ENCODE data around the gene CNN3.

Gene CNN3

DNA sequence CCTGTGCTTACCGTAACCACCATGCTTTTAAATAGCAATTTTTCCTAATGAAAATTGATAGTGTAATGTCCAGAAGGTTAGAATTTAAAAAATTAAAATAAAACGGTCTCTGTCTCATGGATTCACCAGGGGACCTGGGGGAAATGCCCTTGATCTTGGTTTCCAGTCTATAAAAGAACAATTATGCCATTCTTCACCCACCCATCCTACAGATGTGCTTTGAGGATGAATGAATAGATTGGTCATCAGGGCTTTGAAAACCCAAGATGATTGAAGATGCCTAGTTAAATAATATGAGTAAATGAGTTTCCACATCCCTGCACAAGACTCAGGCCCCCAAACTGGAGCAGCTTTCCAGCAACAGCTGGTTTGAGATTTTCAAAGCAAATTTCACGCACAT lies 38.7 kb downstream of the CNN3 start:
- no peak for DNase-seq (ENCODE audit: low read depth in 2 of 2, low spot score in 1 of 2)

DNA sequence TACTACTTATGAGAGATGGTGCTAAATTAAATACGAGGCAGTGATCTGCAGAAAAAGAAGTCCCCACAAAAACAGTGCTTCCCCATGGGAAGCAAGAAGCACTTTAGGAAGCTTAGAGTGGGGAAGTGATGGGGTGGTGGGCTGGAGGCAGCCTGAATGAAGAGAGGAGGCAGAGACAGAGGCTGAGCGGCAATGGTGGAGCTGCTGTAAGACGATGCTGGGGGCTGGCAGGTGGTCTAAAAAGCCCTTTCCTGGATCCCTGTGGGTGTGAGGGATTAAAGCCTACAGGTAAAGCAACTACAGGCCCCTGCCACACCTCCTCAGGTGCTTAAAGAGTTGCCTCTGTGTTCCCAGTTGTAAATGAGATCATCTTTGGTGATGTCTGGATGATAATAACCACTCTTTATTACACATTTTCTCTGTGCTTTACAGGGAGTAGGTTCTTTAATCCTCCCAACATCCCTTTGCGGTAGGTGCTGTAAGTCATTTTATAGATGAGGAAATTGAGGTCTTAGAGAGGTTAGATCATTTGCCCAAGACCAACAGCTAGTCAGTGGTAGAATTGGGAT lies 39.2 kb downstream of the CNN3 start:
- DNase-seq (ENCODE audit: low read depth in 2 of 2, low spot score in 1 of 2) = no peak

DNA sequence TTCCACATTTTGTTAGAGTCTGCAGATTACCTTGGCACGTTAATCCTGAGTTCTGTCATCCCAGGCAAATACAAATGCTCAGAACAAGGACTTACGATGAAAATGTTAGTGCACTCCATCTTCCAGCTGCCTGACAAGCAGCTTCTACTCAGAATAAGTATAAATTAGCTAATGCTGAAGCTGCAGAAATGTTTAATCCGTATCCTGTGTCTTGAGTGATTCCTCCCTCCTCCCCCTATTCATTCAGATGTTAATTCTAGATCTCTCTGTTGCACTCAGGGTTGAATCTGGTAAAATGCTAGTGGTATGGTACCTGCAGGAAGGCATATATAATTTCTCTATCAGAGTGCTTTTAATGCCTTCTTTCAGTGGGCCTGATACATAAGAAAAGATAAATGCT lies 39.8 kb downstream of the CNN3 start:
- no peak for DNase-seq (ENCODE audit: low read depth in 2 of 2, low spot score in 1 of 2)

DNA sequence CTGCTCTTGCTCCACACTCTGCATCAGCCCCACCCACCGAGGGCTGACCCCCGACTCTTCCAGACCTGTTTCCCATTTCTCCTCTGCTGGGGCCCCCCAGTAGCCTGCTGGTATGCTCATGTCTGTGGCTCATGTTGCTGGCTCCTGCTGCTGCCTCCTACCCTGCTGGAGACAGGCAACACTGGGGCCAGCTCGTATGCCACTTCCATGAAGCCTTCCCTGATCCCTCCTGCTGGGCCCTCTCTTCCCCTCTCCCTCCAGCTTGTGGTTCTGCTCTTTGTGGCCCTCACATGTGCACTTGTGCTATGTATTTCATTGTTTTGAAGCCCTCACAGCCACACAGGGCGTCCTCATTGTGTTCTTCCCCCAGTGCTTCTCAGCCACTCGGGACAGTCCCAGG lies 40.5 kb downstream of the CNN3 start:
- no peak for DNase-seq (ENCODE audit: low read depth in 2 of 2, low spot score in 1 of 2)

DNA sequence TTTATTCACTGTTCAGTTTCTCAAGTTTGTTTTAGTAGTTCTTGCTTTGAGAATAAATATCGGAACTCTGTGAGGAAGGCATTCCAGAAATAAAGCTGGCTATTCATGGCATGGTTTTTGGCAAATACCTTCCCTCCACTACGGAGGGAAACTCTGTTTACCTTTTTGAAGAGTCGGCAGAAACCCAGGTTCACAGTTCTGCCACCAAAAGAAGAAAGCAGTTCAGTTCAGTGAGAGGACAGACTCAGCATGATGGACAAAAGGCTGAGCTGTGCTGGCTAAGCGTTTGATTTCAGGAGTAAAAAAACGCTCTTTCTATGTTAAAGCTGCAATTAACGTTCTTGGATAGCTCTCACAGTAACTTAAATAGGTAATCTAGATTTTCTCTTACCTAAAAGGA lies 42.4 kb downstream of the CNN3 start:
- DNase-seq (ENCODE audit: low read depth in 2 of 2, low spot score in 1 of 2) = no peak

DNA sequence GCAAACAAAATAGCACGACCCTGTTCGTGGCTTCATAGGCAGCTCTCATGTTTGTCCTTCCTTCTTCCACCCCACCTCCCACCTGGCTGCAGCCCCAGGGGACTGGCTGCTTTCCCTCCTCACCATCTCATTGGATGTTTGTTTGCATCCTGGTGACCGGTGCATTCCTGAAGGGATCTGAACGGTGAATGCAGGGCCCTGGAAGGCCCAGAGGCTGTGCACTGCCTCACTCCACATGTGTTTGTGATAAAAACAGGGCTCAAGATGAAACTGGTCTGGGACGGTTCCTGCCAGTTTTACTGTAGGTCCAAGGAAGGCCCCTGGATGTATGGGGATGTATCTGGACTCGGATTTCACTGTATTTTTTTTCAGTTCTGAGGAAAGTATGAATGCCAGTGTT lies 42.8 kb downstream of the CNN3 start:
- no peak for DNase-seq (ENCODE audit: low read depth in 2 of 2, low spot score in 1 of 2)

DNA sequence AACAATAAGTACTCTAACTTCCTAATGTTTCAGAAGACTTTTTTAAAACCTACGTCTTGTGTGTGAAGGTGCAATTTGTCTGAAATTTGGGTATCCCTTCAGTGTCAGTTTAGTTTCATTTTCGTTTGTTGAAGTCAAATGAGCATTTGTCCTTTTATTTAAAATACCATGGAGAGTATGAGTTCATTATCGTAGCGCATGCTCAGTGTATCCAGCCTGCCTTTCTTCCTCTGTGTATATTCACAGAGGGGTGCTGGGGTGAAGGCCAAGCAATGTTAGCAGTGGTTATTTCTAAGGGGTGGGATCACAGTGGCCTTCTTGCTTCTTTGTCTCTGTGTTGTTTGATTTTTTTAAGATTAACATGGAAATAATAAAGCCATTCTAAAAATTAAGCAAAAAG lies 43.2 kb downstream of the CNN3 start:
- no peak for DNase-seq (ENCODE audit: low read depth in 2 of 2, low spot score in 1 of 2)

DNA sequence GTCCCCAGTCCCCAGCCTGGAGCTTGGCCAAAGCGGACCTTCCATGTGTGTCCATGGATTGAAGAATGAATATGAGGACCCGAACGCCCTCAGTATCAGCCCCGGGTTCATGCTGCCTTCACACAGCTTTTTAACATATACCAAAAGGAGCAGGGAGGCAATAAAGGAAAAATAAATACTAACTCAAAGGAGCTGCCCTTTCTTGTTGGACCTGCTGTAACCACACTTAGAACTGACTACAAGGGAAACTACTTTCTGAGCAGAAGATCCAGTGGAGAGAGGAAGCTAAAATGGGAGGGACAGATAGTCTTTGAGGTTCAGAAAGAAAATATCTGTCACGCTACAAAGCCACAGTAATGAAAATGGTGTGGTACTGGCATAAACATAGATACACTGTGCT lies 48.6 kb downstream of the CNN3 start:
- no peak for DNase-seq (ENCODE audit: low read depth in 2 of 2, low spot score in 1 of 2)

DNA sequence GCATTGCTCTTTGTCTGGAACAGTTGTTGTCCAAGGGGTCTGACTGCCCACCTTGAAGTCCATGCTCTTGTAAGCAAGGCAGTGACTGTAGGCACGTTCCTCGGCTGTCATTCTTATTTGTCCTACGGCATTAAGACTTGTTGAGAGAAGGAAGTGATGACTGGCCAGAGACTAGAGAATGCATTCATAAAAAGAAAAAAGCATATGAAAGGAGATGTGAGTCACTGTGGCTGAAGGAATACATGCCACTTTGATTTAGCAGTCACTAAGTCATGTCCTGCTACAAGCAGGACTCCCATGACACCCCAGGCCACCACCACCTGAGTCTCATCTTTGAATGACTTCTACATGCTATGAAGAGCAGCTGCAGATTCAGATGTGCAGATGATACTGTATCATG lies 50.5 kb downstream of the CNN3 start:
- DNase-seq (ENCODE audit: low read depth in 2 of 2, low spot score in 1 of 2) = no peak

DNA sequence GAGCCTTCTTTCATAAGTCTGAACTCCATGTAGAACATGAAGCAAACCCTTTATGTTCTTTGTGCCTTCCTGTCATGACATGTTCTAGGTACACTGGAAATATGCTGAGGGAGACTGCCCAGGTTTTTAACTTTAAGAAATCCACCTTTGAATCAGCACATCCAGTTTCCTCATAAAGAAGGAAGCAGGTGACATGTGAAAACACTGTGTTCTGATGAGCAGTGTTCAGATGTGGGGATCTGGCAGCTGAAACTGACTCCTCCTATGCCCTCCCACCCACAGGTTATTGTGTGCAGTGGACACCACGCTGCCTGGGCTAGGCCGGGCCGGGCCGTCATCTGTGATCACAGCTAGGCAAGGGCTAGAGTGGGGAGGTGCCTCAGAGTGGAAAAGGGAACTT lies 51.1 kb downstream of the CNN3 start:
- DNase-seq (ENCODE audit: low read depth in 2 of 2, low spot score in 1 of 2) = no peak

DNA sequence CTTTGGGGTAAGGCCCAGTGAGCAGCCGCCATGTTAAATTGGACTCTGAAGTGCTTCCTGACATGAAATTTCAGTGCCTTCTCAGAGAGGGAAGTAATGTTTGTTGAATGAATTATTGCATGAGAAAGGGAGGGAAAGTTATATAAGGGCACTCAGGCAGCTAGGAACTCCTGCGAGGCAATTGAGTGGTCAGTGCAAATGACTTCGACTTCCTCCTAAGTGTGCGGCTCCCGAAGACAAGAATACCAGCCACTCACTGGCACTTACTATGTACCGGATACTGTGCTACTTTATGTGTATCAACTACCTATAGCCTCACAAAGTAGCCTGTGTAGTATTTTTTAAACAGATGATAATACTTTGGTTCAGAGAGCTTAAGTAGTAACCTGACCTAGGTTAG lies 52.5 kb downstream of the CNN3 start:
- no peak for DNase-seq (ENCODE audit: low read depth in 2 of 2, low spot score in 1 of 2)

DNA sequence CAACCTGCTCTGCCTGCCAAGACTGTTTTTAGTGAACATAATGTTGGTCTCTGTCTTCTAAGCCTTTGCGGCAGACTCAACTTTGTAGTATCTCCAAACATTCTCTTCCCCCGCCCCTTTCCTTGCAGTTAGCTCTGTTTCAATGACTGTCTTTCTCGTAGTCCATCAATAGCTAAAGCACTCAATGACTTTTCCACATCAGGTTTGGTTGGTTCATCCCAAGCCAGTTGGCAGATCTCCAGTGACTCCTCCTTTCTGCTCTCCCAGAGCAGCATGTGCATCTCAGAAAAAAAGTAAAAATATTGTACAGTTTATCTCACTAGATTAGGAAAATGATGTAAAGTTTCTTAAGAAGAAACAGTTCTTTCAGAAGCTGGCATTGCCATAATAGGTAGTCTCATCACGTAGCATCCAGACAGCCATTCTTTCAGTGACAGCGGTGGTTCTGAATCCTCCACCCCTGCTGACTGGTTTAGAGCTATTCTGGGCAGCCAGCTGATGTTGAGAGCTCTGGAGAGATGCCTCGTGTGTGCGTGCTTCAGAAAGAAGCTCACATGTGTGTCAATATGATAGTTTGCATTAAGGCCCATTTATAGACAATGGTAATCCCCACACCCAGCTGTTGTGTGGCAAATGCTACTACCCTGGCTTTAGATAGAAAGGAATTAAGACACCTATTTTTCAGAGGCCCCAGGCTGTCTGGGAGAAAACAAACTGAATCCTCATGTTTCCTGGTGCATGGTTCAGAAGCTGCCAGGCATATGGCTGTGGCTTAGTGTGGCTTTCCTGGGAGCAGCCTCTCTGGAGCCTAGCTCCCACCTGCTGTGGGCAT lies 53.2 kb downstream of the CNN3 start:
- no peak for DNase-seq (ENCODE audit: low read depth in 2 of 2, low spot score in 1 of 2)

DNA sequence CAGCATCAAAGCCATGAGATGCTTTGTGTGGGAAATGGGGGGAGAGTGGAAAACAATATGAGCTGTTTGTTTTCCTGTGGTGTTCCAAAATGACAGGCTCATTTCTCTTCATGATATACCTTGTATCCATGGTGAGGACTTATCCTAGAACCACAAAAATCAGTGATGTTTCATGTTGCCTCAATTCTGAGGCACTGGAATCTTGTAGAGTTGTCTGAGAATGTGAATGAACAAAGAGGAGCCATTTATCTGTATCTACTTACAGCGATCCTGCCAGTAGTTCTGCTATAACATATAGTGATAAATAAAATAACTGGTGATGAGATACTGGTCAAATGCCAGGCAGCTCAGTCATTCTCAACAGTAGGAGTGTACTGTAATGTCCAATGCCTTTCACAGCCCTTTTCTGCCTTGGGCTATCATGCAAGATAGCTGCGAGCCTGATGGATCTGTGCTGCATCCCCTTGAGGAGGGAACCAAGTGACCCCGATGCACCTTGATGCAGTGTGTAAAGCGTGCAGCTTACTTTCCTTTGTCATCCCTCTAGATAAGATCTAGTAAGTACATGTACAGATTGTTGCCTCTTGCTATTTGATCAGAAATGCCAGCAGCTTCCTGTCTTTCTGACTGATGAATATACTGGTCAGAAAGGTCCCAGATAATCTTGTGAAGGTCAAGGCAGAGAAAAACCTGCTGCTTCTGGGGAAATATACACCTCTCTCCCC lies 54.0 kb downstream of the CNN3 start:
- DNase-seq (ENCODE audit: low read depth in 2 of 2, low spot score in 1 of 2) = no peak

DNA sequence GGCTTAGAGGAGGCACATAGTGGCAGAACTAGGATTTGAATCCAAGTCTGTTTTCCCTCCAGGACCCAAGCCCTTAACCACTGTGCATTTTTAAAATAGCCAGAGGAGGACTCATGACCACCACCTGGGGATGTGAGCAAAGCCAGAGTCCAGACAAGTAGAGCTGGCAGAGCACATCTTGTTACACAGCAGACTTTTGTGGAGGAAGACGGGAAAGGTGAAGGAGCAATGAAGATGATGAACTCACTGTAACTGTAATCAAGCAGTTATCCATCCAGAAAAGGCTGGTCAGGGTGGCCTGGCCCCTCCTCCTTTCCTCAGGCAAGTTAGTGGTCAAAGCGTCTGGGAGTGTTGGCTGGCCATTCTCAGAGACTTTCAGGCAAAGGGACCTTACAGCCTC lies 55.9 kb downstream of the CNN3 start:
- DNase-seq (ENCODE audit: low read depth in 2 of 2, low spot score in 1 of 2) = no peak

DNA sequence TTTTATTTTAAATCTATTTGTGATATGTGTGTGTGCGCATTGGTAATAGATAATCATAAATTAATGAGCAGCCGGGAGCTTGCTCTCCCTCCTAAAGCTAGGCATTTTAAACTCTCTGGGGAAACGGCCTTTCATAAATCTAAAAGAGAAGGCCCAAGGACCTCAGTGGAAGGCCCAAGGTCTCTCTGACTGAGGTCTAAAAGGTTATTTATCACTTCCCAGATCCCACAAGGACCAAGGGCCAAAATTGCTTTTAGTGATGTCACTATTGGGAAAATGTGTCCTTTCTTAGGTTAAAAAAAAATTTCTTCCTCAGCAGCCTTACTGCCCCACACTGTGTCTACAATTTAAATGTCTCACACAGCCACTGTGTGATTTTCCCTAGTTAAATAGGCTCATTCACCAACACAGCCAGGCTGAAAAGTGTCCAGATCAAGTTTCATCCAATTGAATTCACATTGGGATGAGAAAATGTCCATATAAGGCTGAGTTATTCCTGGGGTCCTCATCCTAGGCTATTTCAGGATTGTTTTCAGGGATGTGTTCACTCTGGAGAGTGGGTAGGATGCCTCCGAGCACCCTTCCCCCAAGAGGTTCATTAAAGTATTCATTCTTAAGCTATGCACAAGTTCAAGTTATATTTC lies 60.6 kb downstream of the CNN3 start:
- no peak for DNase-seq (ENCODE audit: low read depth in 2 of 2, low spot score in 1 of 2)

DNA sequence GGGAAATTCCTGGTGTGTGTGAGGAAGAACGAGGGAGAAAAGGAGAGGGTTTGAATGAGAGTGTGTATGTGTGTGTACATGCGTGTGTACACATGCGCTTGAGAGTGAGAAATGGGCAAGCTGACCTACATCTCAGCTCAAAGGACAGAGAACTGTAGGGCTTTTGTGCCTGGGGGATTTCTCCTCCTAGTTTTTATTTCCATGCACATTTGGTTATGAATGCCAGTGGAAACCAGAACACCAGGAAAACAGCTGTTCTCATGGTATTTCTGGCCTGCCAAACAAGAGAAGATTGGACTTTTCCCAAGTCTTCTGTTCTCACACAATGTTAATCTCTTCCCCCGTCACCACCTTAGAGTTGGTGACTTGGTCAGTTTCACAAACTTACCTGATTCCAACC lies 61.5 kb downstream of the CNN3 start:
- DNase-seq (ENCODE audit: low read depth in 2 of 2, low spot score in 1 of 2) = no peak

DNA sequence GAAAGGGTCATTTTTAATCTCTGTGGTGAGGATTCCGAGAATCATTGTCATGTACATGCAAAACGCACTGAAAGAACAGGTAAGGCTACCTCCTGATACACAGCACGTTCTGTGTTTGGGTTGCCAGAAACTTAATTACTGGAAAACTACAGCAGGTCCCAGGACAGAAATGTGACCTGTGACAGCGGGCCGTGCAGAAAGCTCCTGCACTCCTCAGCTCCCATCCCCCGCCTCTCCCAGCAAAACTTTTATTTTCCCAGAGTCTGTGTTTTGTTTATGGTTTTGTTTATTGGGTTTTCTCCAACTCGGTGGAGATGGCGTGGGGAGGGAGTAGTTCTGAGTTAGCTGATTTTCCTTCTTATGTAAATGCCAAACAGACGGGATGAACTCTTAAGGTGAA lies 62.1 kb downstream of the CNN3 start:
- DNase-seq (ENCODE audit: low read depth in 2 of 2, low spot score in 1 of 2) = no peak

DNA sequence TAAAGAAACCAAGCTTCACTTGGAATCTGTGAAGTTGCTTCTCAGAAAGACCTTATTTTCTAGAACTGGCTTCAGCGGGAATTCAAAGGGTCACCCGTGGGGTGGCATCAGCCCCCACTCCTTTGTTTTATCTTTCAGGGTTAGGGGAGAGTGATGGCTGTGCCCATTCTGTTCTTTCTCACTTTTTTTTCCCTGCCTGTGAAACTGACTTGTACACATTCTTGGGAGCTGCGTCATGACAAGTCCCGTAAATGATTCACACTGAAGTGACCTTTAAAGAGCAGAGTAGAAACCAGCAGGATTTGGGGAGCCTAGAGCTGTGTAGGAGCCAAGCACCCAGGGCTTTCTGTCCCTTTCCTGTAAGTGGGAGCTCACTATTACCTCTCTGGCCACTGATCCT lies 63.0 kb downstream of the CNN3 start:
- no peak for DNase-seq (ENCODE audit: low read depth in 2 of 2, low spot score in 1 of 2)

DNA sequence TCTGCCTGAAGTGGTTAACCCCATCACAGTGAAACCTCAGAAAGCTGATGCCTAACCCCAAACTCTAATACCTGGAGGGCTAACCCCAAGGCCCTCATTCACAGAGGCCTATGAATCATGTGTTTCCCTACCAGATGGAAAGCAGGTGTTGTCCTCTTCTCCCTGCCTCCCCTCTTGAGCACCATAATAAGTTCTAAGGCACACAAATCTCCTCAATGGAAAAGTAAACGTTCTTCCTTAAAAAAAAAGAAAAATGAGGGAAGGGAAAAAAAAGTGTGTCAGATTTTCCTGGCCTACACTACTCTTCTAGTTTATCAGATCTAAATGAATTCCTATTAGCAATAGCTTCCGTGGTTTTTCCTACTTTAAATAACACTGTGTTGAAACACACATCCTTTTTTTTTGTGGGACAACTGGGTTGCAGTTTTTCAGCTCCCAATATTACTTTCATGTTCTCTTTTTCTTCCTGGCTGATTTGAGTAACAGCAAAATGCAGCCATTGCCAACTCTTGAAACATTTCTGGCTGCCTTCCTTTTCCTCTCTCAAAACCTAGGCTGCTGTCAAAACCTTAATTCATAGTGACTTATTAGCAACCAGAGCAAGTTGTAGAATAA lies 63.5 kb downstream of the CNN3 start:
- no peak for DNase-seq (ENCODE audit: low read depth in 2 of 2, low spot score in 1 of 2)

DNA sequence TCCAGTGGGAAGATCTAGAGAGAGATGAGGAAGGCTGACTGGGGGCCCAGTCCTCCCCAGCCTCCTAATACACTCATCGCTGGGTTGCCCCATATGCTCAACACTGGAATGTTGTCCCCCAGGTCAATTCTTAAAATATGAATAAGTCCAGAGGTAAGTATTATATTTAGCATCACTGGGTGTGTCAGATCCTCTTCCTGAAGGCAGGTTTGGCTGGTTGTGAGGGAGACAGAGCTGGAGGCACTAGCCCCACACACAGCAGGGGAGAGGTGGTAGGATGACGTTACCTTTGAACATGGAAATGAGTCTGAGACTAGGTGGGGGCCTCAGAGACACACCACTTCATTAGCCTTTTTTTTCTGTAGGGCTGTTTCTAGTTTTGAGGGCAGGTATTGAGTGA lies 64.2 kb downstream of the CNN3 start:
- DNase-seq (ENCODE audit: low read depth in 2 of 2, low spot score in 1 of 2) = no peak

DNA sequence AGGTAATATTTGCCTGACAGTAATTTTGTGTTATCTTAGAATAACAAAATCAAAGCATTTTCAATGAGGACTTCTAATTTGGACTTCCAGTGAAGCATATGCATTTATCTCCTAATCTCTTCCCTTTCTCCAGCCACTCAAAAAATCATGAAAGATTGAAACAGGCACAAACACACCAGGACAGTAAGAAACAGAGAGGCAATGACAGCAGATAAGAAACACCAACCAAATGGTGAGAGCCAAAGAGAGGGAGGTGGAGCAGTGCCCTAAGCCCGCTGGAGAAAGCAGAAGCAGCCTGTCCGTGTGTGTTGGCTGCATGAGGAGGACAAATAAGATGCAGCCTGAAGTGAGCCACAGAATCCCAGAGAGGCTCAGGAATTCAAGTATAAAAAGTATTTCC lies 67.7 kb downstream of the CNN3 start:
- DNase-seq (ENCODE audit: low read depth in 2 of 2, low spot score in 1 of 2) = no peak

DNA sequence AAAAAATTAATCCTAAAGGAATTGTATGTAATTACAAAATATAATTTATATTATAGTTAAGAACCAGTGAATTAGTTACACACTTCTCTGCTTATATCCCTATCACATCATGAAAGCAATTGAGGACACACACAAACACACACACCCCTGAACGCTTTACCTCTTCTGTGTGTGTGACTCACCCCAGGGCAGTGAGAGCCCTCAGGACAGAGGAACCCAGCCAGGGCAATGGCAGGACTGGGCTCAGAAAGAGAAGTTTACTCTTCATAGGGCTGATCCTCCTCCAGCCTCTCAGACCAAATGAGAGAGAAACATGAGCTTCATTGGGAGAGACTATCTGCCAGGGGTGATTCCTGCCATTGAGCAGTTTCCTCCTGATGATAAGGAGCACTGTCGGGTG lies 68.6 kb downstream of the CNN3 start:
- no peak for DNase-seq (ENCODE audit: low read depth in 2 of 2, low spot score in 1 of 2)

Measured in stimulated activated CD8-positive, alpha-beta memory T cell treated with anti-CD3 and anti-CD28 coated beads, Interleukin-4, amount 100 ng/mL, for 1 hour (primary cell).